ENCODE data around the gene TNXB.
"Not testable (repeated sequence)": the region's sequence is repeated elsewhere in the genome, so short reads cannot be mapped to it uniquely, and the experiment has no call there.

Gene TNXB

DNA sequence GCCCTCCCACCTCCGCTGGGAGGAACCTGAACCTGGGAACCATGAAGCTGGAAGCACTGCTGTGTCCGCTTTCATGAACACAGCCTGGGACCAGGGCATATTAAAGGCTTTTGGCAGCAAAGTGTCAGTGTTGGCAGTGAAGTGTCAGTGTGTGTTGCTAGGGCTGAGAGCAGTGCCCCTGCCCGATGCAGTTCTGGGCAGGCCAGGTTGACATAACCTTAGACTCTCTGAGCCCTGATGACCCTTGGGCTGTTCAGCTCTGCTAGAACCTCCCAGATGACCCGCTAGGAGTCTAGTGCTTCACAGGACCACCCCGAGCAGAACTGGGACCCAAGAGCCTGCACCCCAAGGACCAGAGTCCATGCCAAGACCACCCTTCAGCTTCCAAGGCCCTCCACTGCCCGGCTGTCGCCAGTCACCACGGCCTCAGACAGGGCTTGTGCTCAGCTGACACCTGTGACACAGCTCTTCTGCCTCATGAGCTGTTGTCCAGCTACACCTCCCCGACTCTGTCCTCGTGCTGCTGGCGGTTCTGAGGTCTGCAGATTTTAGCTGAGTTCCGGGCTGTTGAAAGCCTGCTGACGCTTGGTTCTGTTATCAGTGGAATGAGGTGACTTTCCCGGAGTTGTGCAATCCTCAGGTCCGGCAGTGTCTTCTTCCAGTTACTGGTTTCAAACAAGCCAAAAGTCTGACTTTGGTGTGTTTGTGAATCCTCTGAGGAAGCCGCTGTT, 73.7 kb downstream of the TNXB start:
- not testable (repeated sequence) for DNase-seq

GRCh38 chr6:32029553-32029952, 79.6 kb downstream of the TNXB start:
- DNase-seq: not testable (repeated sequence)

GRCh38 chr6:32028631-32029030, 80.5 kb downstream of the TNXB start:
- DNase-seq: not testable (repeated sequence)

DNA sequence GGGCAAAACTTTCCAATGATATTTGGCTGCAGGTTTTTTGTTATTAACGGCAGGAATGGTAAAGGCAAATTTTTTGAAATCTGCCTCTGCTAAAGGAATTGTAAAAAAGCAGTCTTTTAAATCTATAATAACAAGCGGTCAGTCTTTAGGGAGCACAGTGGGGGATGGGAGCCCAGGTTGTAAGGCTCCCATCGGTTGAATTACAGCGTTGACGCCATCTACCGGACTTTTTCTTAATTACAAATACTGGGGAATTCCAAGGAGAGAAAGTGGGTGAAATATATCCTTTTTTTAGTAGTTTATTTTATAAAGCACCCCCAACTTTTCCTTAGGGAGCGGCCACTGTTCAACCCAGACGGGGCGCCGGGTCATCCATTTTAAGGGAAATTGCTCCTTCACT, 87.0 kb downstream of the TNXB start:
- DNase-seq: not testable (repeated sequence)

- not testable (repeated sequence) for DNase-seq
Measured at GRCh38 chr6:32014547-32014946, 94.6 kb downstream of the TNXB start, which contains the start of gene C4B. TSS of gene C4B (plus strand) at chr6:32014795. CDS start at chr6:32014846, 51 bp downstream.

DNA sequence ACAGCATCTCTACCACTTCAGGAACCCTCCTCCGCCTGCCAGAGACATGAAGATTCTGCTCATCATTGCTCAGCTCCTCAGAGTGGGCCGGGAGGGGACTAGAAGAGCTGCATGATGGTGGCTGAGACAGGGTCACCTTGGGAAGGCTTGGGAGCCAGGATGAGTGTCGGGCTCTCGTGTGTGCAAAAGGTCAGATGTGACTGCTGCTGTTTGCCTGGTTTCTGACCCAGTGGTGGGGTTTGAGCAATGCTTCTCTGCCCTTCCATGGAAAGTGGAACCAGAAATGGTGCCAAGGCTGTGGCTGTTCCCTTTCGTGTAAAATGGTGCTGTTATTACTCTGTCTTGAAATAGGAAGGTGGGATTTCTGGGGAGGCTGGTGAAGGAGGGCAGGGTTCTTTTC, 95.4 kb downstream of the TNXB start:
- DNase-seq: not testable (repeated sequence)

DNA sequence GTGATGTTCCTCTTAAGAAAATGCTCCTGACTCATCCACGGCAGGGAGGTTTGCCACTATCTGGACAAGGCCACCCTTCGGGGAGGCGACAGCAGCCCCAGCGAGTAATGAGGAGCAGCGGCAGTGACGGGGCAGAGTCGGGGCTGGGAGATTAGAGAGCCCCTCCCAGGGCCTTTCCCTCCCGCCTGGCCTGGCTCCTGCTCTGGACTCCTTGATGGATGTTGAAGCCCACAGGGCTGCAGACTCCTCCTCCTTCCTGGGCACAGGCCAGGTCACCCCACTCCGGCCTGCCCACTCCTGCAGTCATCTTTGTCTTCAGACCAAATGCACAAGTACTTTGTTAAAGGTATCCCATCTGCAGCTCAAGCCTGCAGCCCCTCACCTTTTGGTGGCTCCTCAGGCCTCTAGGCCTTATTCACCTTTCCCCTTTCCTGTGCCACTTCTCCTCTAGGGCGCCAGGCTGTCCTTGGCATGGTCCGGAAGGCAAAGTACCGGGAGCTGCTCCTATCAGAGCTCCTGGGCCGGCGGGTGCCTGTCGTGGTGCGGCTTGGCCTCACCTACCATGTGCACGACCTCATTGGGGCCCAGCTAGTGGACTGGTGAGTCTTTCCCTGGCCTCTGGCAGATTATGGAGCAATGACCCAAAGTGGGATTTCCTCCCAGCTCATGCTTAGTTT, 96.1 kb downstream of the TNXB start:
- DNase-seq: not testable (repeated sequence)

DNA sequence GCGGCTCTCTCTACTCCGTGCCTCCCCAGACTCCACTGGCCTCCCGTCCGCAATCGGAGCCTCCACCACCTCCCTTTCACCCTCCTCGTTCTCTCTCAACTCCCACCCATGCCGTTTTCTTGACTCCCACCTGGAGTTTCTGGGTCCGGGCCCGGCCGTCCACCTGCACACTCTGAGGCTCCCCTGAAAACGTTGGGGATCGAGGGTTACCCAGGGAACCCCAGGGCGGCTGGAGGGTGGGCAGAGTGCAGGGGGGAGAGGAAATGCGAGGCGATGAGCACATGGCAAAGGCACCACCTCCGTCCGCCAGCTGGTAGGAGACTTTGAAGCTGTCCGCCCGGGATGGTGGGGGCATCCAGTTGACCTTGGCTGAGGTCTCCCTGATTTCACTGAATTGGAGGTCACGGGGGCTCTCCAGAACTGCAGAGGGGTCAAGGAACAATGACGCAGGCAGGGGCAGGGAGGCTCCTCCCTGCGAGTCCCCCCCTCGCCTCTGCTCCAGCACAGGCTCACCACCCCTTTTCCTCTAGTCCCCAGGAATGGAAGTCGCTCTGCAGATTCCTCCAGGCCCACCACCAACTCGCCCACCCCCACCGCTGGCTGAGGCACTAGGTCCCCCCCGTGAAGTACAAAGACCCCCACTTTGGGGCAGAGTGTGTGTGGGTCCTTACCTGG, 98.1 kb downstream of the TNXB start:
- not testable (repeated sequence) for DNase-seq

- DNase-seq: not testable (repeated sequence)
Measured at GRCh38 chr6:32009537-32009936, 99.6 kb downstream of the TNXB start.

DNA sequence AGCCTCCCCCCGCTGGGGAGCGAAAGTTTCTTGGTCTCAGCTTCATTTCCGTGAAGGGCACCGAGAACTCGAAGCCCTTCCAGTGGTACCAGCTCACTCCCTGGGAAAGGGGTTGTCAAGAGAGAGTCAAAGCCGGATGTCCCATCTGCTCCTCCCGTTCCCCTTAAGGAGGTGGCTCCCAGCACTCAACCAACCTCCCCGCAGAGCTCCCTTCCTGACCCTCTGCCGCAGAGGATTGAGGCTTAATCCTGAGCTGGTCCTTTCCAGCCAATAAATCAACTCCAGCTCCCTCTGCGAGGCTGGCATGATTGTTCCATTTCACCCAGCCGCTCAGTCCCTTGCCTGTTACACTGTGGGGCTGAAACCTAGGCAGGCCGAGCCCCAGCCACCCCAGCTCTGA, 100.5 kb downstream of the TNXB start:
- DNase-seq: not testable (repeated sequence)

- not testable (repeated sequence) for DNase-seq
Measured at GRCh38 chr6:32008037-32008436, 101.1 kb downstream of the TNXB start.

- not testable (repeated sequence) for DNase-seq
Measured at GRCh38 chr6:32007086-32007485, 102.1 kb downstream of the TNXB start.

DNA sequence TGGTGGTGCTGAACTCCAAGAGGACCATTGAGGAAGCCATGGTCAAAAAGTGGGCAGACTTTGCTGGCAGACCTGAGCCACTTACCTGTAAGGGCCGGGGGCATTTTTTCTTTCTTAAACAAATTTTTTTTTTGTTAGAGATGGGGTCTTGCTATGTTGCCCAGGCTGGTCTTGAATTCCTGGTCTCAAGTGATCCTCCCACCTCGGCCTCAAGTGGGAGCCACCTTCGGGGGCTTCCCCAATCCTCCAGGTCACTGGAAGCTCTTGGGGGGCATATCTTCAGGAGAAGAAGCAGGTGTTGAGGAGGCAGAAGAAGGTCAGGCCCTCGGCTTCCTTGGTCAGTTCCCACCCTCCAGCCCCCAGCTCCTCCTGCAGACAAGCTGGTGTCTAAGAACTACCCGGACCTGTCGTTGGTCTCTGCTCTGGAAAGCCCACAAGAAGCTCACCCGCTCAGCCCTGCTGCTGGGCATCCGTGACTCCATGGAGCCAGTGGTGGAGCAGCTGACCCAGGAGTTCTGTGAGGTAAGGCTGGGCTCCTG, 103.1 kb downstream of the TNXB start:
- DNase-seq: not testable (repeated sequence)

DNA sequence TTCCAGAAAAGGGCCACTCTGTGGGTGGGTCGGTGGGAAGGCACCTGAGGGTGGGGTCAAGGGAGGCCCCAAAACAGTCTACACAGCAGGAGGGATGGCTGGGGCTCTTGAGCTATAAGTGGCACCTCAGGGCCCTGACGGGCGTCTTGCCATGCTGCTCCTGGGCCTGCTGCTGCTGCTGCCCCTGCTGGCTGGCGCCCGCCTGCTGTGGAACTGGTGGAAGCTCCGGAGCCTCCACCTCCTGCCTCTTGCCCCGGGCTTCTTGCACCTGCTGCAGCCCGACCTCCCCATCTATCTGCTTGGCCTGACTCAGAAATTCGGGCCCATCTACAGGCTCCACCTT, 103.6 kb downstream of the TNXB start:
- DNase-seq: not testable (repeated sequence)

DNA sequence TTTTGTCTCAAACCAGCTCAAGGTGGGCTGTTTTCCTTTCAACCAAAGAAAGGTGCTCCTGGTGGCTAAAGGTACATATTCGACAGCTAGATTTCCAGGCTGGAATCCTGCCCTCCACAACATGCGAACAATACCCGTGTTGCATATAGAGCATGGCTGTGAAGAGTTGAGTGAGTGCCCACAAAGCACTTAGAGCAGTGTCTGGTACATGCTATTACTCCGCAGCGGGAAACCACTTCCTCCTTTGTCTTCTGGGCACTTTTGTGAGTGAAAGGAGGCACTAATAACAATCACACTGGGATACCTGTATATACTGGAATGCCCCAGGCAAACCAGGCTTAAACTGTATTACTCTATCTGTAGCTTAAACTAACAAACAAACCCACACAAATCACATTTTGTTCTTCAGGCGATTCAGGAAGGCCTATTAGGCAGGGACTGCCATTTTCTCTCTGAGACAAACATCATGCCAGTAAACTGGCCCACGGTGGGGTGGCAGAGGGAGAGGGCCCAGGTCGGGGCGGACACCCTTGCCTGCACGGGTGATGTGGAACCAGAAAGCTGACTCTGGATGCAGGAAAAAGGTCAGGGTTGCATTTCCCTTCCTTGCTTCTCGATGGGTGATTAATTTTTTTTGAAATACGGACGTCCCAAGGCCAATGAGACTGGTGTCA, 104.1 kb downstream of the TNXB start:
- not testable (repeated sequence) for DNase-seq

GRCh38 chr6:32004393-32004792, 104.7 kb downstream of the TNXB start:
- not testable (repeated sequence) for DNase-seq

GRCh38 chr6:32003301-32003700, 105.8 kb downstream of the TNXB start:
- DNase-seq: not testable (repeated sequence)

DNA sequence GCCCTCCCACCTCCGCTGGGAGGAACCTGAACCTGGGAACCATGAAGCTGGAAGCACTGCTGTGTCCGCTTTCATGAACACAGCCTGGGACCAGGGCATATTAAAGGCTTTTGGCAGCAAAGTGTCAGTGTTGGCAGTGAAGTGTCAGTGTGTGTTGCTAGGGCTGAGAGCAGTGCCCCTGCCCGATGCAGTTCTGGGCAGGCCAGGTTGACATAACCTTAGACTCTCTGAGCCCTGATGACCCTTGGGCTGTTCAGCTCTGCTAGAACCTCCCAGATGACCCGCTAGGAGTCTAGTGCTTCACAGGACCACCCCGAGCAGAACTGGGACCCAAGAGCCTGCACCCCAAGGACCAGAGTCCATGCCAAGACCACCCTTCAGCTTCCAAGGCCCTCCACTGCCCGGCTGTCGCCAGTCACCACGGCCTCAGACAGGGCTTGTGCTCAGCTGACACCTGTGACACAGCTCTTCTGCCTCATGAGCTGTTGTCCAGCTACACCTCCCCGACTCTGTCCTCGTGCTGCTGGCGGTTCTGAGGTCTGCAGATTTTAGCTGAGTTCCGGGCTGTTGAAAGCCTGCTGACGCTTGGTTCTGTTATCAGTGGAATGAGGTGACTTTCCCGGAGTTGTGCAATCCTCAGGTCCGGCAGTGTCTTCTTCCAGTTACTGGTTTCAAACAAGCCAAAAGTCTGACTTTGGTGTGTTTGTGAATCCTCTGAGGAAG, 106.4 kb downstream of the TNXB start:
- DNase-seq: not testable (repeated sequence)

DNA sequence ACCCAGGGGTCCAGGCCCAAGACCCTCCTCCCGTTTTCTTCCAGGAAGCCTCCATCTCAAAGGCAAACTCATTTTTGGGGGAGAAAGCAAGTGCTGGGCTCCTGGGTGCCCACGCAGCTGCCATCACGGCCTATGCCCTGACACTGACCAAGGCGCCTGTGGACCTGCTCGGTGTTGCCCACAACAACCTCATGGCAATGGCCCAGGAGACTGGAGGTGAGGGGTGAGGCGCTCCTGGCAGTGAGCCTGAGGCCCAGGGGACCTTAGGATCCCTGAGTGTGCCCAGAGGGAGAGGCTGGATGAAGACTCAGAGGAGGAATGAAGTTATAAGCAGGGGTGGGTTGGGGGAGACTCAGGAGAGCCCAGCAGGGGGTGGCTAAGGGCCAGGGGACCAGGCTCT, 112.8 kb downstream of the TNXB start:
- not testable (repeated sequence) for DNase-seq

DNA sequence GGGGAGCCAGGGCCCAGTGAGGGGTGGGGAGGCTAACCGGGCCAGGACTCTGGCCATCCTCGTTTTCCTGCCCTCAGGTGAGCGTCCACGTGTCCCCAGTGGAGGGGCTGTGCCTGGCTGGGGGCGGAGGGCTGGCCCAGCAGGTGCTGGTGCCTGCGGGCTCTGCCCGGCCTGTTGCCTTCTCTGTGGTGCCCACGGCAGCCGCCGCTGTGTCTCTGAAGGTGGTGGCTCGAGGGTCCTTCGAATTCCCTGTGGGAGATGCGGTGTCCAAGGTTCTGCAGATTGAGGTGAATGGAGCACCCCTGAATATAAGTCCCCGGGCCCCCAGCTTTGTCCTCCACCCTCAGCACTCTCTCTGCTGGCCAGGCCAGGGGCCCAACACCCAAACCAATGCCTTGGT, 114.7 kb downstream of the TNXB start:
- DNase-seq: not testable (repeated sequence)
